Pancreas (tissue), 10 donors: ENCODE results near the gene PLA2G4F. TPM values are rescaled to one million over a fixed set of nuclear protein-coding genes. Genes with fewer than 3 reads are reported as not detected.
A peak's percentile ranks its signal among the peaks of the same experiment; 100 is the strongest.

Source experiments
- ATAC-seq, 4 donors: fragments of 200-7000 bp; cut with Tn5 transposase; one replicate each; pipeline versions ENCODE4 v1.8.0 to v1.9.1; 2020; ENCODE audit warnings: mild to moderate bottlenecking in 4 of 4, moderate library complexity in 4 of 4
- DNase-seq, 6 donors: peaks; one replicate each; pipeline ENCODE4 v3.0.0-alpha.2; 2020
- FAIRE-seq: peaks from 2 replicates; lab custom pipeline; 2012; peaks lifted over from hg19 to GRCh38; lab: Jason Lieb, UNC
- H3K27ac ChIP-seq, 4 donors: fragments of 200-600 bp; sonication (generic); 1 replicate in 3 of 4; 2 replicates in 1 of 4; pipeline versions ENCODE4 v1.5.0 to v1.8.0; 2020
- H3K27me3 ChIP-seq, 4 donors: fragments of 200-600 bp; one replicate each; pipeline ENCODE4 v1.8.0; 2021
- H3K36me3 ChIP-seq, 3 donors: fragments of 200-600 bp; sonication (generic) in 1 of 3; one replicate each; pipeline versions ENCODE4 v1.5.0 to v1.8.0; 2020 to 2021
- H3K4me1 ChIP-seq, 3 donors: fragments of 200-600 bp; one replicate each; pipeline ENCODE4 v1.8.0; 2021
- H3K4me3 ChIP-seq, 4 donors: fragments of 200-600 bp; sonication (generic) in 2 of 4; one replicate each; pipeline versions ENCODE4 v1.5.0 to v1.8.0; 2020 to 2021
- H3K9me3 ChIP-seq, 4 donors: fragments of 200-600 bp; one replicate each; pipeline ENCODE4 v1.8.0; 2021
- CTCF ChIP-seq, 4 donors: fragments of 200-600 bp; sonication (generic) in 3 of 4; IDR thresholded peaks; one replicate each; pipeline versions ENCODE4 v1.5.0 to v1.8.0; 2021; ENCODE audit warnings: antibody characterized with exemption in 4 of 4
- WGBS, 2 donors: extraction: QIAGEN DNeasy Blood & Tissue Kit; methylation state at CpG; one replicate each; pipeline ENCODE4 v1.1.7; 2013; 5-methylcytosine and 5-hydroxymethylcytosine counted together
- intact Hi-C, 3 donors: fragments of 100-400 bp; cut with DNase I; formaldehyde crosslinking; loops; one replicate each; pipeline versions ENCODE4 v1.11.1 to v1.14.2; 2022
- polyA plus RNA-seq, 2 donors: library from polyadenylated mRNA; stranded (reverse); fragments of 200-250 nt; gene quantifications; one replicate each; pipeline ENCODE4 v1.2.3, GENCODE V29; 2013
- total RNA-seq, 6 donors: library from RNA; stranded (reverse); fragmentation: NEBNext Ultra II Directional in 4 of 6; extraction: Animal tissue kit (Norgen Biotek cat#: 25700) in 4 of 6; gene quantifications; one replicate each; pipeline versions ENCODE4 v1.2.1 to v1.2.4, GENCODE V29; 2021 to 2023
- donor health status: healthy with polysubstance abuse.
- donor health status: DM: no; HTN: no; CAD: no; lungs with moderate emphysema.
- donor health status: DM: no; HTN: no; CAD: no.
- donor health status: control.
- donor health status: control.
- donor health status: Bipolar disorder and iron deficiency.
- donor health status: DM: yes; HTN: yes; CAD: no.
- donor health status: DM: no; HTN: no; CAD: no.
- donor health status: DM: no; HTN: no; CAD: no.
- donor health status: DM: yes; HTN: yes; CAD: no.

The PLA2G4F gene
- total and polyA plus RNA-seq, 8 donors = 0.08 to 1.1 (median 0.29) TPM

- intact Hi-C loops = no loop called here
- Histone ChIP-seq H3K4me1 (no peaks in the 10 kb centered on the region), H3K27me3 (no peaks in the 10 kb centered on the region), H3K27ac (no peak overlapping the region), H3K9me3 (no peaks in the 10 kb centered on the region), H3K36me3 (no peaks in the 10 kb centered on the region), H3K4me3 (no peak overlapping the region)
- FAIRE-seq (no peak), ATAC-seq (no peak), DNase-seq (no peak)
- 82 to 87% methylated on average over 7 of the region's 7 CpGs for WGBS, 2 donors
- no peak for TF ChIP-seq CTCF (IDR thresholded peaks at IDR 0.05)
These were observed 15.2 kb downstream of the PLA2G4F start for GRCh38 chr15:42141246-42141645.

- 83 to 88% methylated on average over 8 of the region's 8 CpGs for WGBS, 2 donors
- H3K27me3 ChIP-seq = no peaks in the 10 kb centered on the region
- ATAC-seq (no peak), DNase-seq (peak in 1 of 6 donors; percentile 8), FAIRE-seq (no peak)
- H3K4me1 ChIP-seq = no peaks in the 10 kb centered on the region
- H3K36me3 ChIP-seq = no peaks in the 10 kb centered on the region
- intact Hi-C loops = no loop called here
- no peak overlapping the region for H3K4me3 ChIP-seq
- H3K27ac ChIP-seq = no peak overlapping the region
- H3K9me3 ChIP-seq = no peaks in the 10 kb centered on the region
- no peak for TF ChIP-seq CTCF (IDR thresholded peaks at IDR 0.05)
These were observed 15.9 kb downstream of the PLA2G4F start for GRCh38 chr15:42140383-42141070.

GRCh38 chr15:42139596-42139995 lies 16.8 kb downstream of the PLA2G4F start:
- DNase-seq = peak in 1 of 6 donors; percentile 8
- Histone ChIP-seq H3K4me1 (no peaks in the 10 kb centered on the region), H3K9me3 (no peaks in the 10 kb centered on the region), H3K27ac (no peak overlapping the region), H3K27me3 (no peaks in the 10 kb centered on the region), H3K36me3 (no peaks in the 10 kb centered on the region), H3K4me3 (no peak overlapping the region)
- intact Hi-C loops = loop anchor here in 2 of 3 donors (5.0 to 10.0 kb wide), 3 partner anchors 145 to 1502 kb away; no protein-coding TSS in a partner anchor
- no peak for TF ChIP-seq CTCF (IDR thresholded peaks at IDR 0.05)
- ATAC-seq = no peak
- no peak for FAIRE-seq
- 75 to 85% methylated on average over 6 of the region's 6 CpGs for WGBS, 2 donors

GRCh38 chr15:42138968-42139386 lies 17.5 kb downstream of the PLA2G4F start:
- intact Hi-C loops = loop anchor here in 2 of 3 donors (5.0 to 10.0 kb wide), 3 partner anchors 144 to 1502 kb away; no protein-coding TSS in a partner anchor
- ATAC-seq = no peak
- no peaks in the 10 kb centered on the region for H3K27me3 ChIP-seq
- no peaks in the 10 kb centered on the region for H3K4me1 ChIP-seq
- H3K36me3 ChIP-seq = no peaks in the 10 kb centered on the region
- no peaks in the 10 kb centered on the region for H3K9me3 ChIP-seq
- no peak overlapping the region for H3K4me3 ChIP-seq
- no peak for FAIRE-seq
- no peak overlapping the region for H3K27ac ChIP-seq
- no peak for DNase-seq
- WGBS, 2 donors = 54 to 61% methylated on average over 3 of the region's 3 CpGs
- TF ChIP-seq CTCF (IDR thresholded peaks at IDR 0.05) = no peak

- 81 to 91% methylated on average over 4 of the region's 4 CpGs for WGBS, 2 donors
- Histone ChIP-seq H3K36me3 (no peaks in the 10 kb centered on the region), H3K9me3 (no peaks in the 10 kb centered on the region), H3K27ac (no peak overlapping the region), H3K4me1 (no peaks in the 10 kb centered on the region), H3K4me3 (no peak overlapping the region), H3K27me3 (no peaks in the 10 kb centered on the region)
- intact Hi-C loops = loop anchor here in 2 of 3 donors (5.0 to 10.0 kb wide), 3 partner anchors 144 to 1501 kb away; no protein-coding TSS in a partner anchor
- no peak for ATAC-seq
- DNase-seq = peak in 1 of 6 donors; percentile 3
- no peak for FAIRE-seq
- no peak for TF ChIP-seq CTCF (IDR thresholded peaks at IDR 0.05)
These were observed 18.0 kb downstream of the PLA2G4F start for GRCh38 chr15:42138411-42138810.
